Measurements from ENCODE around the gene PDAP1. TPM values are rescaled to one million over a fixed set of nuclear protein-coding genes. Genes with fewer than 3 reads are reported as not detected.

Gene PDAP1
- total and polyA plus RNA-seq, 9 of the 15 experiments (the other 6 are each of a cell fraction or from before 2014, with no cell fraction given): 10.2 to 315 (median 129) TPM

DNA sequence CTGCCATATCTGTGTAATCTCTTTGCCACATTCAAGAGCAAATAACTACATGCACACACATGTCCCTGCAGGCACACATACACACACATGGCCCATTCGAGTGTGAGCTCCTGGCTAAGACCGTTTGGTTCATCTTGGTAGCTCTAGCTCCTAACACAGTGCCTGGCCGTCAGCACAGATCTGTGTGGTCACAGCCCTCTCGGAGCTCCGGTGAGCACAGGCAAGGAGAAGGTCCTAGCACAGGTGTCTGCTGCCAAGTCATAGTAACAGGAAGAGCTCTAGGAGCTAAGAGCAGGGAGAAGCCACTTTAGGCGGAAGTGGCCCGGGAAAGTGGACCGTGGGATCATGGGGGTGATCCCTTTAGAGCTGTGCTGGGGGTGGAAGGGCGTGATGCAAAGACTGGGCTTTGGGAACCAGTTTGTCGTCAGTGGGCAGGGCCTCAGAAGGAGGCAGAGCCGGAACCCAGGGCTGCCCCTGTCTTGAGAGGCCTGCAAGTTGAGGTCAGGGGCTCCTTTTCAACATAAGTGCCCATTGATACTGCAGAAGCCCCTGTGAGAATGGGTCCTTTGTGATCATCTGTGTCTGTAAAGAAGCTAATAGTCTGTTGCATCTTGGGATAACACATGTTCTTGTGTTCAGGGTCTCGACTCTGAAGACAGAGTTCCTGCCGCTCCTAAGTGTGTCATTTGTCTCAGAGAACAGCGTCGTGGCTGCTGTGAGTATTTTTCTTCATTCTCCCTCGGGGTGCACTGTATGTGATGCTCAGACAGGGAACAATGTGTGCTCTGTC, 50.5 kb downstream of the PDAP1 start:
- in situ Hi-C loops (cut with MboI) (no loop called here), intact Hi-C loops (cut with micrococcal nuclease) (no loop called here)
- Histone ChIP-seq H3K27me3 (ENCODE audit: control insufficient read depth in 2 of 2, insufficient read depth in 2 of 2, low read length in 2 of 2) (no peaks in the 10 kb centered on the region), H3K4me2 (ENCODE audit: insufficient read depth, low read length) (no peak overlapping the region), H3K27ac (ENCODE audit: extremely low read depth, low read depth, low read length) (no peak overlapping the region), H2AFZ (ENCODE audit: low read depth, low read length) (no peak overlapping the region), H4K20me1 (replicated peaks; ENCODE audit: control insufficient read depth, insufficient read depth, low read length) (no peaks in the 10 kb centered on the region), H3K9me3 (replicated peaks; ENCODE audit: control insufficient read depth, insufficient read depth, low read depth, low read length) (no peaks in the 10 kb centered on the region), H3K9ac (ENCODE audit: insufficient read depth in 1 of 2, low read depth in 2 of 2, low read length in 2 of 2) (0 out of 4 replicates have a peak overlapping the region, but pooled peaks of 1 of the 2 experiments have one; percentile 15), H3K79me2 (ENCODE audit: control insufficient read depth, insufficient read depth, low read length) (no peaks in the 10 kb centered on the region), H3K36me3 (ENCODE audit: control insufficient read depth, insufficient read depth, low read length) (peaks cover 69% of the 10 kb centered on the region), H3K9me1 (ENCODE audit: control insufficient read depth, insufficient read depth, low read length) (no peaks in the 10 kb centered on the region), H3K4me3 (no peak overlapping the region), H3K4me1 (replicated peaks in 1 of 2; ENCODE audit: control insufficient read depth in 2 of 2, insufficient read depth in 2 of 2, low read length in 2 of 2) (peaks cover 0 to 4% of the 10 kb centered on the region in 2 experiments; a peak in 3 of 5 replicates)
- ChIA-PET CTCF (ENCODE audit: low intra/inter-chr PET ratio) (no interaction called here), POLR2A (interaction anchor here (0.5 to 1.2 kb wide), 6 partner anchors 9 to 75 kb away, joined by 3 to 5 read pairs (median 3); no protein-coding TSS in a partner anchor)
- FAIRE-seq (no peak), DNase-seq (ENCODE audit: extremely low read depth in 1 of 4, low spot score in 3 of 4) (no peak), ATAC-seq (no peak)
- no TSS peak for BruUV-seq (replicated peaks)
- WGBS (ENCODE audit: insufficient coverage, low coverage, missing lambda C conversion rate): 87% methylated on average over 16 of the region's 16 CpGs
- TF ChIP-seq SRSF9 (IDR thresholded peaks at IDR 0.05; ENCODE audit: borderline replicate concordance, low read depth, low read length) (no peak), THRB (CRISPR knock-in tag; conservative IDR thresholded peaks at IDR 0.05) (no peak), ERF (CRISPR knock-in tag; IDR thresholded peaks at IDR 0.05) (no peak), ETS1 (conservative IDR thresholded peaks at IDR 0.05; ENCODE audit: control insufficient read depth, low read depth, low read length) (no peak), ZNF551 (CRISPR knock-in tag; IDR thresholded peaks at IDR 0.05) (no peak), HMGN3 (IDR thresholded peaks at IDR 0.05; ENCODE audit: borderline replicate concordance, extremely low read depth, insufficient read length, low read depth, low read length) (no peak), ZNF175 (CRISPR knock-in tag; IDR thresholded peaks at IDR 0.05; ENCODE audit: low read depth) (no peak), RBM39 (optimal IDR thresholded peaks at IDR 0.05; ENCODE audit: low read depth, low read length) (no peak), FOXK1 (CRISPR knock-in tag; IDR thresholded peaks at IDR 0.05; ENCODE audit: borderline replicate concordance) (no peak), PCBP1 (IDR thresholded peaks at IDR 0.05; ENCODE audit: low read depth, low read length, poor library complexity, severe bottlenecking) (no peak)

Data from K562 (cell line).